HG02763 (cell line): ENCODE results near the gene PDGFRB.

Source experiments
- ATAC-seq: cut with Tn5 transposase; IDR thresholded peaks from one replicate; pipeline ENCODE4 v1.9.1; 2021; ENCODE audit warnings: mild to moderate bottlenecking, moderate library complexity; ENCODE audit not compliant: unreplicated experiment

PDGFRB gene

GRCh38 chr5:150155258-150156026, at the start of gene PDGFRB:
Gene PDGFRB, minus strand, starts transcription at chr5:150155845. Its CDS starts 18,798 bp downstream, at chr5:150137047.
- no peak for ATAC-seq

- ATAC-seq: no peak
Measured at GRCh38 chr5:150204590-150204960, 48.9 kb upstream of the PDGFRB start.

- no peak for ATAC-seq
Measured at GRCh38 chr5:150203832-150204589, 48.4 kb upstream of the PDGFRB start.

- ATAC-seq: no peak
Measured at GRCh38 chr5:150202501-150202900, 46.9 kb upstream of the PDGFRB start.

GRCh38 chr5:150197476-150197875, 41.8 kb upstream of the PDGFRB start:
- ATAC-seq: no peak

GRCh38 chr5:150196986-150197385, 41.3 kb upstream of the PDGFRB start:
- no peak for ATAC-seq

GRCh38 chr5:150196514-150196913, 40.9 kb upstream of the PDGFRB start:
- ATAC-seq: no peak

- no peak for ATAC-seq
Measured at GRCh38 chr5:150195736-150196485, 40.3 kb upstream of the PDGFRB start.

GRCh38 chr5:150192462-150192861, 36.8 kb upstream of the PDGFRB start:
- no peak for ATAC-seq

- no peak for ATAC-seq
Measured at GRCh38 chr5:150190987-150191386, 35.3 kb upstream of the PDGFRB start.

GRCh38 chr5:150190503-150190979, 34.9 kb upstream of the PDGFRB start:
- no peak for ATAC-seq

GRCh38 chr5:150189728-150190502, 34.3 kb upstream of the PDGFRB start, which contains the start of gene SLC6A7:
Gene SLC6A7, plus strand, starts transcription at chr5:150190062. Its CDS starts 266 bp downstream, at chr5:150190328.
- no peak for ATAC-seq

GRCh38 chr5:150189326-150189725, 33.7 kb upstream of the PDGFRB start:
- no peak for ATAC-seq

GRCh38 chr5:150188146-150188842, 32.6 kb upstream of the PDGFRB start:
- no peak for ATAC-seq

GRCh38 chr5:150186897-150187296, 31.3 kb upstream of the PDGFRB start:
- no peak for ATAC-seq

GRCh38 chr5:150186137-150186536, 30.5 kb upstream of the PDGFRB start:
- ATAC-seq: no peak

- ATAC-seq: no peak
Measured at GRCh38 chr5:150184990-150185912, 29.6 kb upstream of the PDGFRB start.

- ATAC-seq: no peak
Measured at GRCh38 chr5:150184006-150184405, 28.4 kb upstream of the PDGFRB start.

- no peak for ATAC-seq
Measured at GRCh38 chr5:150183436-150183835, 27.8 kb upstream of the PDGFRB start.
